OCI-M2 (cell line): ENCODE measurements around the gene ABCF1.
A peak's percentile ranks its signal among the peaks of the same experiment; 100 is the strongest.

Source experiments
- DNase-seq: peaks from one replicate; lab custom pipeline; 2025; ENCODE audit not compliant: unreplicated experiment; lab: John Stamatoyannopoulos, UW

The ABCF1 gene

GRCh38 chr6:30599625-30600324 is 28.5 kb downstream of the ABCF1 start:
- DNase-seq: no peak

- DNase-seq: no peak
Observed at GRCh38 chr6:30600451-30600961, 29.3 kb downstream of the ABCF1 start.

DNA sequence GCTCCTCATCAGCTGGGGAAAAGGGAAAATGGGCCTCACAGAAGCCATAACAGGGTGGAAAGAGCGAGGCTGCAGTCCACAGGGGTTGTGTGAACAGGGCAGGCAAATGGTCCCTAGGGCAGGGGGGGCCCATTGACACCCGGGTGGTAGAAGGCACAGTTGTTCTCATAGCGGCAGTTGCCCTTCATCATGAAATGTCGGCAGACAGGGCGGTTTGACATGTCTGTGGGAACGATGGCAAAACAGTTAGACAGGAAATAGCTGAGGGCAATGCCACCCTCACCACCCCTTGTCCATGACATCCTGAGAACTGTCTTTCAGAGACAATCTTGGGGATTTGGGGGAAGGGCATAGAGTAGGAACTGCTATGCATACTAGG is 30.2 kb downstream of the ABCF1 start:
- no peak for DNase-seq

- DNase-seq: no peak
Observed at GRCh38 chr6:30601815-30602641, 30.8 kb downstream of the ABCF1 start.

DNA sequence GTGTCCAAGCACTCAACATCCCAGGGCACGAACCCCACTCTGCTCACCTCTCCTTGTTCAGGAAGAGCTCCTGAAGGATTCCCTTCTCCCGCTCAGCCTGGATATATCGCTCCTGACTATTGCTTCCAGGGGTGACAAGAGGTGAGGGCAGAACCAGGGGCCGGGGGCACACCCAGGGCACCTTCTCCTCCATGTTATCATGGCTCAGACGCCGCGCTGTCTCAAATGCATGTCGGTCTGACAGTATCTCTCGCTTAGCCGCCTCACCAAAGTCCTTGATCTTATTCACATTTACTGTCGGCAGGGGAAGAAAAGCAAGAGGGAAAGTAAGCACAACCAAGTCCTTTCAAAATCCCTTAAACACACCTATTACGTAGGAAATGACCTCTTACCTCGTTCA is 32.7 kb downstream of the ABCF1 start:
- DNase-seq: no peak

- DNase-seq: no peak
Observed at GRCh38 chr6:30610065-30610464, 38.8 kb downstream of the ABCF1 start.

GRCh38 chr6:30611150-30611855 is 40.1 kb downstream of the ABCF1 start:
- no peak for DNase-seq

- DNase-seq: no peak
Observed at GRCh38 chr6:30611856-30612194, 40.6 kb downstream of the ABCF1 start.

- DNase-seq: no peak
Observed at GRCh38 chr6:30612213-30612612, 41.0 kb downstream of the ABCF1 start.

GRCh38 chr6:30612687-30613248 is 41.5 kb downstream of the ABCF1 start:
- no peak for DNase-seq

GRCh38 chr6:30613251-30614043 is 42.2 kb downstream of the ABCF1 start:
- no peak for DNase-seq

DNA sequence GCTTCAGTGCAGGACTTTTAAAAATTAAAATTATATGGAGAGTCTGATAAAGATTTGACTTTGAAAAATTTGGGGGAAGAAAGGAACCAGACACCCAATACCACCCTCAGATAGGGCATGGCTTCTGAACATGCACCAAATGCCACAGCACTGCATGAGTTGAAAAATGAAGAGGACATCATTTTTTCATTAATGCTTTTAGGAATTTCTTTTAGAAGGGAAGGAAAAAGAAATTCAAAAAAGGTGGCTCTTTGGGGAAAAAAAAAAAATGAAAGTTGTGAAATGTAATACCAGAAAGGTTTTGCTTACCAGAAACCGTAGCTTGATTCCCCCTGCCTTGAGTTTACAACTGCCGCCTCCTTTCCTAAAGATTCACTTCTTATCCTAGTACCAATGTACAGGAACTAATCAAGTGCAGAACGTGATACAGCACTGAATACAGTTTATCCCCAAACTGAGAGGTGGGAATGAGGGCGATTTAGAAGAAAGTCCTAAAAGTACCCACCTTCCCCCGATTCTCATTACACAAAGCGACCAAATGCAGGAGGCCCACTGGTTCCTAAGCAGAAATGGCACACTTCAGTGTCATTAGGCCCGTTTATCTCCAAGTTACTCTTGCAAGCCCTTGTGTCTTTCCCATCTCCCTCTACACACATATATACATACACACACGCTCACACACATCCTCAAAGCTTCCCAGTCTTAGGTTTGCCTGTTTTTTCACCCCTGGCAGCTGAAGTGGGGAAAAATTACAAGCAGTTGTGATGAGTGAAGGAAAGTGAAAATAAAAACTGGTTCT is 43.0 kb downstream of the ABCF1 start:
- DNase-seq: no peak

- DNase-seq: peak; percentile 72
Observed at GRCh38 chr6:30614843-30615218, 43.6 kb downstream of the ABCF1 start.

DNA sequence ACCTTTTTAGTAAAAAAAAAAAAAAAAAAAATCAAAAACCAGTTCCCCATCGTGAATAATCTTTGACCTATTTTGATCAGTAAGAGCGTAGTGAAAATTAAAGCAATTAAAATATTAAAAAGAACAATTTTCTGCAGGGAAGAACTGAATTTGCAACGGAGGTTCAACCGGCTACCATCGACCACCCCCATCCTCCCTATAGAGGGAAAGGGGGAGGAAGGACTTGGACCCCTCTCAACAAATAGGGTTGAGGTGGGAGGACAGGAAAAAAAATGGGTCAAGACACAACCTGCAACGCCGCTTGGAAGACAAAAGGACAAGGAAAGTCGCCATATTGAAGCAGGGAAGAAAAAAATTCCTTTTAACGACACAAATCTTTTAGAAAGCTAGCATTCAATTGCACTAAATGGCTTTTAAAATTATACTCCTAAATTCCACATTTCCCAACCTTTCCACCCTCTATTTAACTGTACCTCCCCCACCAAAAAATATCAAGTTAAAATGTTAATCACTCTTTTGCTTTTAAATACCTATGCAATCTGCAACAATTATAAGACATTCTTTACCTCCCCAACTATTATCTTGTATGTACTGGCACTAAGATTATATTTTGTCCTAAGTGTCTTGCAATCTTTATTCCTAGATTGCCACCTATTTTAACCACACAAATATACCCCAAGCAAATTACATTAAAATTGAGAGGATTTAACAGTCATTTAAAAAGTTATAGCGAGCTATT is 44.1 kb downstream of the ABCF1 start:
- DNase-seq: no peak

DNA sequence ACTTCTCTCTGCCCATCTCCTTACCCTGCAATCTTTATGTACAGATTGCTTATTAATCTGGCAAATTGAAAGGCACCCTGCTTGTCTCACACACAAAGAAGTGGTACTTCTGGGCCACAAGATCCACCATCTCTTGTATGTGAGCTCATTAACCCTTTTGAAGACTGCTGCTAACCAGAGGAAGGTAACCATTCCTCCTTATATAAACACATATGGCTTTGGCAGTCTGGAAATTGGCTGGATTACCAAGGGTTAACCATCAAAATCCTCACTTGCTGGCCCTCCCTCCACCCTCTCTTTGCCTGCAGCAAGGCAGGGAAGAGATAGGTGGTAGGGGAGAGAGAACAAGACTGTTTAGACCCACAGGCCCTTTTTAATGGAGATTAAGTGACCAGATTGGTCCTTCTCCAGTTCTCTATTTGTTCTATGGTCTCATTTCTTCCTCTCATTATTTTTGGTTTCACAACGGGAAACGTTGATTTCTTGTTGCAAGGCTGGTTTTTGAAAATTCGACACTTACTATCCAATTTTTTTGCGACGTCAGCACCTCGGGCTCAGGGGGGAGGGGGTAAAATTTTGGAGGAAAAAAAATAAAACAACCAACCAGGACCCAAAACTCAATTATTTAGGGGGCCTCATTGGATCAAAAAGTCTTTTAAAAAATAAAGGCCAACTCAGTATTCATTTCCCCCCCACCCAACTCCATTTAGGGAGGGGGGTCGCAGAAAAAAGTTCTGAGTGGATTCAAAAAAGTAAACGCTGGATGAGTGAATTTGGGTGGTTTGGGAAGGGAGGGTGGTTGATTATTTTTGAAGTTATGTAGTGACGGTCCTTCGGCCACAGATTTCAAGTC is 44.9 kb downstream of the ABCF1 start:
- no peak for DNase-seq

DNA sequence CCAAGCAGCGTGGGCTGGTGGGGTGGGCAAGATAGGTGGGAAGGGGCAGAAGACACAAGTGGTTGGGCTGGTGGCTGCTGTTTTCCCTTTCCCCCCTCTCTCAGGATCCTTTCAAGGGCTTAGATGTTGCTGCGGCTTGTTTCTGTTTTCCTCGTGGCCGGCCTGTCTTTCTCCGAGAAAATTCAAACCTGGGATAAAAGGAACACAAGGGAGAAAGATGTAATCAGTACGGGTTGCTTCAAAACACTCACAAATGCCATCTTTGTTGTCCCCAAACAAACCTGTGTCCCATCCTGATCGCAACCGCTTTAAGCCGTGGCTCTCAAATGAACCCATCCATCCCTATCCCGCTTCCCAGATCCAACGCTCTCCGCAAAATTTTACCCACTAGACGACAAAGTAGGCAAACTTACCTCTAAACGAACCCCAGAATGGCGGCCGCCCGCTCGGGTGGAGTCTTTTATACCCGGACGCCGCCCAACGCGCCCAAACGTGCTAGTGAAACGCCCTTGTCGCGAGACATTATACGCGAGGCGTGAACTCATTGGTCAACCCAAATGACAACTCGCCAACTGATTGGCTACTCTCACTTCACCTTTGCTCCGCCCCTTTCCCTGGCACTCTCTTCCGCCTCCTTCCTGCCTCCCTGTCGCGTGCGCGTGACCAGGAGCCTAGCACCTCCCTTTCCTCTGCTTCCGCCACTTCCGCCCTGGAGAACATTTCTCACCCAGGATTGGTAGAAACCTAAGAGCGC is 45.7 kb downstream of the ABCF1 start, which contains the start of gene PPP1R10:
Gene PPP1R10 (minus strand): TSS at position 433 of the 754 bp plus-strand sequence. CDS start 7,299 bp downstream, outside the sequence.
- DNase-seq: peak; percentile 99

- no peak for DNase-seq
Observed at GRCh38 chr6:30617565-30618269, 46.5 kb downstream of the ABCF1 start, which contains the start of gene MRPS18B. Gene MRPS18B (plus strand): TSS chr6:30617840. CDS start chr6:30617866, 26 bp downstream.
